Cerebellar nuclear complex (tissue), 1 donor: ENCODE measurements around the gene YWHAG.
"Not testable (repeated sequence)": the region's sequence is repeated elsewhere in the genome, so short reads cannot be mapped to it uniquely, and the experiment has no call there.

Experiments
- DNase-seq, 2 experiments: peaks; one replicate each; lab custom pipeline; 2025; lab: John Stamatoyannopoulos, UW

Gene YWHAG

DNA sequence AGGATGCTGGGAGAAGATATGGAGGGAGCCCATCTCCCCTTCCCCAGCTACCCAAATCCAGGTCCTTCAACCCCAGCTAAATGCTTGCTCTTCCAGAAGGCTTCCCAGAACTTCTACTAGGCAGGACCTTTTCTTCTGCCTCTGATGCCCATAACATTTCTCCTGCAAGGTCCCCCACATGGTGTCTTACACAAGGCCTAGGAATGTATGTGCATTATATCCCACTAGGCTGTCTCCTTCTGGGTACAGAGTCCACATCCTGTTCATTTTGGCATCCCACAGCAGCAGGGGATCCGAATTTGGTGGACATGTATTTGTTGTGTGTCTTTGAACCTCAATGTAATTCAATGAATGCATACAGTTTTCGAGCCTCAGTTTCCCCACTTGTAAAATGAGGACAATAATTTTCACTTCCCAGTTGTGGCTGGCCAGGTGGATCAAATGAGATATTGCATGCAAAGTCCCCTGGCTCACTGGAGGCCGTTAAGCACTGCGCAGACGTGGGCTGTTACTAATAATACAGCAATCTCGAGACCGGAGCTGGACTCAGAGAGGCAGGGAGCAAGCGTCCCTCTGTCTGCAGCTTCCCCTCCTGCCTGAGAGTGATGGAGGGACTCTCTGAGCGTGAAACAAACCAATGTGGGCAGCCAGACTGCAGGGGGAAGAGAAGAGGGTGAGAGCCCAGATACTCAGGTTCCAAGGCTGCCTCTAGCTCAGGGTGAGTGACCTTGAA lies 18.6 kb upstream of the YWHAG start:
- DNase-seq: no peak

- DNase-seq: no peak
These were observed 16.5 kb upstream of the YWHAG start for GRCh38 chr7:76375251-76375650.

DNA sequence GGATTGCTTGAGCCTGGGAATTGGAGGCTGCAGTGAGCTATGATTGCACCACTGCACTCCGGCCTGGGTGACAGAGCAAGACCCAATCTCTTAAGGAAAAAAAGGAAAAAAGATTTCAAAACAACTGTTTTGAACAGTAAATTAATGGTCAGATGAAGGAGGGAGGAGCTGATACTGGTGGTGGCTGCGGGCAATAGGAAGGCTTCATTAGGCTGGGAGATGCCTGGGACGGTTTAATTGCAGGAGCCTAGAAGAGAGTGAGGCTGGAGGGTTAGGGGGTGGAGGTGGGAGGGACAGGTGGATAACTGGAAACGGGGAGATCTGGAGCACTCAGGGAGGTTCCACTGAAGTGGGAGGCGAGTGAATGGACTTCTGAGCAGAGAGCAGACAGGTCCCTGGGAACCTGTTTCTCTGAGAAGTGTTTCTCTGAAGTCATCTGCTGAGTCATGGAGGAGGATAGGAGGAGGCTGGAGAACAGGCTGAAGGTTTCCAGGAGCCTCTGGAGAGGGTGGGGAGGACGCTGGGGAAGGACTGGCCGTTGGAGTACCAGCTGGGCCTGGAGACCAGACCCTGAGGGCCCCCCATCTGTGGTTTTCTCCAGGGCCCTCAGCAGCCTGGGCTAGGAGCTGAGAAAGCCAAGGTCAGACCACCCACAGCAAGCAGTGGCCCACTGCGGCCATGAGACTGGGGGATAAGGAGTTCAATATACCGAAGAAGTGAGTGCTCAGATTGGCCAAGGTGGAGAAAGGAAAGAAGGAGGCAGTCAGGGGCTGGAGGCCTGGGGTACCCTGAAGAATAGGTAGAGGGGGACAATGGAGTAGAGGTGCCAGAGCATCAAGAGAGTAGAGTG lies 14.4 kb upstream of the YWHAG start:
- DNase-seq: no peak

GRCh38 chr7:76371396-76371795 lies 12.6 kb upstream of the YWHAG start:
- no peak for DNase-seq

DNA sequence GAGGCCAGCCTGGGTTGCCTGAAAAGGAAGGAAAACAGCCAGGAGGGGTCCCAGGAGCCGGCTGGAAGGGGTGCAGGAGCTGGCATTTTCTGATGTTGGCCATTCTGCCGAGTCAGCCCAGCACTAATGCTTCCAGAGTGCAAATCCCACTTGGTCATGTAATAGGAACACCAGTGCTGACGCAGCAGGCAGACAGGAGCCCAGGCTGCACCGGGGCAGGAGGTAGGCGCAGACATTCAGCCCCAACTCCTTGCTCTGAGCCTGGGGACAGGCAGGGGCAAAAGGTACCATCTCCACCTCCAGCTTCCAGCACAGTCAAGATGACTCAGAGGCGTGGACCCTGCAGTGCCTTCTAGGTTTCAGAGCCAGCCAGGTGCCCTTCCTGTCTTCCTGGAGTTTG lies 10.2 kb upstream of the YWHAG start:
- no peak for DNase-seq

GRCh38 chr7:76368190-76368589 lies 9.4 kb upstream of the YWHAG start:
- DNase-seq: no peak

DNA sequence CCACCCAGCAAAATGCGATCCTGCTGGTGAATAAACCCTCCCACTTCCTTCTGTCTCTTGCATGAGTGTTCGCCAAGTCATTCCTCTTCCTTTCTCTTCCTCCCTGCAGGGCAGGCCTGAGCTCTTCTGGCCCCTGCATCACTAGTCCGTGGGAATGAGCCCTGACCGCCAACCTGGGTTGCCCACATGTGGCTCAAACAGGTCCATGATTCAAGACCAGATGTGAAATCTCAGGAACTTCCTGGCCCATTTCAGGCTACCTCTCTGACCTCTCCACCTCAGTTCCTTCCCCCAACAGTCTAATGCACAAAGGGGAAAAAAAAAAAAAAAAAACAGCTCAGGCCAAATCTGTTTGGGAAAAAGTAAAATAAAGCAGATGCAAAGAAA lies 5.4 kb upstream of the YWHAG start:
- DNase-seq: no peak

GRCh38 chr7:76363754-76364153 lies 5.0 kb upstream of the YWHAG start:
- DNase-seq: not testable (repeated sequence)

DNA sequence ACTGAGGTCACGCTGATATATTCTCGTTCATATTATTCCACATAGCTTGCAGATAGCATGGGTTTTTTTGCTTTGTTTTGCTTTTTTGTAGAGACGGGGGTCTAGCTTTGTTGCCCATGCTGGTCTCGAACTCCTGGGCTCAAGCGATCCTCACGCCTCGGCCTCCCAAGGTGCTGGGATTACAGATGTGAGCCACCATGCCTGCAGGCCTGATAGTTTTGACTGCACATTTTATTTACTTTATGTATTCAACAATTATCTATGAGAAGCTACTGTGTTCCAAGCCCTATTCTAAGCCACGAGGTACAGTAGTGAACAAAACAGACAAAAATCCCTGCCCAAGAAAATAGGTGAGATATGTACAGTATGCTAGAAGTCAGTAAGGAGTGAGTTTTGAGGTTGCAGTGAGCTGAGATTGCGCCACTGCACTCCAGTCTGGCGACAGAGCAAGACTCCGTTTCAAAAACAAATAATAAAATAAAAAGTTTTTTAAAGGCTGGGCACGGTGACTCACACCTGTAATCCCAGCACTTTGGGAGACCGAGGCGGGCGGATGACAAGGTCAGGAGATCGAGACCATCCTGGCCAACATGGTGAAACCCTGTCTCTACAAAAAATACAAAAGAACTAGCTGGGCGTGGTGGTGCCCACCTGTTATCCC lies 1.3 kb upstream of the YWHAG start:
- no peak for DNase-seq

DNA sequence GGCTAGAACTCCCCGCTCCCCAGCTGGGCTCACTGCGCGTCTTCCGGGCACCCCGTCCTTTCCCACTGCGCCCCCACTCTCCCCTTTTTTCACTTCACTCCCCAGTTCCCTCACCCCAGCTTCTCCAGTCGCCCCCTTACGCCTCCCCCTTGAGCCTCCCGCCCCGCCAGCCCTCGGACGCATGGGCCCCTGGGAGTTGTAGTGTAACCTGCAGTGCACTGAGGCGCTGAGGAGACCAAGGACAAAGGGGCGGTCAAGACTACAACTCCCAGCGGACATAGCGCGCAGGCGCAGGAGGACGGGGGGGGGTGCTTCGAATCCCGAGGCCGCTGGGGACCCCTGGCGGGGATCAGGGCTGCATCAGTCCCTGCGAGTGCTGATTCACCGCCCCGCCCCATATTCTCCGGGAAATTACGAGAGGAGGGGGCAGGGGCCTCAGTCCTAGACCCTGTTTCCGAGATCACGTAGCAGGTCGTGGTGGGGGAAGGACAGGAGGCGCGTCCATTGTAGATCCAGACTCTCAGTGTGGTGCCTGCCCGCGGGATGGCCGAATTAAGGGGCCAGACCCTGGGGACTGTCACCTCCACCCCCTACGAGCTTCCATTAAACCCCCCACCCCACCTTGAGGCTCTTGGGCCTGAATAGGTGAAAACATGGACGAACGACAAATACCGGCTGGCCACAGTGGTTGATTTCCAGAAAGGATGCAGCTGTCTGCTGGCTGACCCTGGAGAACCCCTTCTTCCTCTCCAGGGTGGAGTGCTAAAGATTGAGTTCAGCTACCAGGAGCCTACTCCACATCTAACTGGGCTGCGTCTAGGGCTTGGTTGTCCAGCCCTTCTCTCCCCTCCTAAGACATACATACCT lies 553 bp upstream of the YWHAG start:
- DNase-seq: peak; percentile 88 to 93

GRCh38 chr7:76358011-76358480 lies 745 bp downstream of the YWHAG start:
- no peak for DNase-seq

DNA sequence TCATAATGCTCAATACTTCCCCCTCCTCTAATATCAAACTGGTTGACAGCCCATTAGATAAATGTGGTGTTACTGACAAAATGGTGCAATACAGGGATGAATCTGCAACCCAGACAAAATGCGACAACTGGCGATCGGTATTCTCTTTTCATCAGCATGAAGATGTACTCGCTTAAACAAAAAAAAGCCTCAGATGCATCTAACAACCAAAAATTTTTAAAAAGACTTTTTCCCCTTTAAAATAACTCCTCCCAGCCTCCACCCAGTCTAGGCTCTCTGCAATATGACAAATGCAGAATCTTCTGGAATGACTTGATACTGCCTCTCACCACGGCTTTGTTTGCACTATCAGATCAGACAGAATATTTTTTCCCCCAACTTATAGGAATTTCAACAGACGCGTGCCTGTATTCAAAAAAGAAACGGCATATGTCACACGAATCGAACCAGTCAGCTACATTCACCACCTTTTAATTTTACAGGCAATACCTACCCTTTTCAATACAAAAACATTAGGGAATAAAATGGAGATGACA lies 1.2 kb downstream of the YWHAG start:
- DNase-seq: no peak

GRCh38 chr7:76356823-76357222 lies 2.0 kb downstream of the YWHAG start:
- no peak for DNase-seq

DNA sequence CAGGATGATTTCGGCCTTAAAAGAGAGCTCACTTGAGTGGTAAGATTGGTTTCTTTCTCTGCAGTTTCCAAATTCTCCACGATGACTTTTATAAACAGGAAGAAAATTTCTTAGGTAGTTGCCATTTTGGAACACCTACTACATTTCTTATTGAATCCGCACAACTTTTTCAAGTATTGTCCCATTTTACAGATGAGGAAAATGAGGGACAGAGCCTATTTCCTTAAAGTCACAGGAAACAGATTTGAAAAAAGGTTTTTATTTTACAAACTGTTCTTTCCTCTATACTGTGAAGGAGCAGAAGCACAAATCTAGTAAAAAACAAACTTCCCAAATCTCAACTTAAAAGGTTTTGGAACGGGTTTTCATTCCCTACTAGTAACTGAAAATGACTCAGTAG lies 2.7 kb downstream of the YWHAG start:
- DNase-seq: no peak

GRCh38 chr7:76354981-76355730 lies 3.6 kb downstream of the YWHAG start:
- no peak for DNase-seq

- DNase-seq: no peak
These were observed 4.3 kb downstream of the YWHAG start for GRCh38 chr7:76354516-76354915.

GRCh38 chr7:76353744-76354143 lies 5.0 kb downstream of the YWHAG start:
- DNase-seq: no peak

DNA sequence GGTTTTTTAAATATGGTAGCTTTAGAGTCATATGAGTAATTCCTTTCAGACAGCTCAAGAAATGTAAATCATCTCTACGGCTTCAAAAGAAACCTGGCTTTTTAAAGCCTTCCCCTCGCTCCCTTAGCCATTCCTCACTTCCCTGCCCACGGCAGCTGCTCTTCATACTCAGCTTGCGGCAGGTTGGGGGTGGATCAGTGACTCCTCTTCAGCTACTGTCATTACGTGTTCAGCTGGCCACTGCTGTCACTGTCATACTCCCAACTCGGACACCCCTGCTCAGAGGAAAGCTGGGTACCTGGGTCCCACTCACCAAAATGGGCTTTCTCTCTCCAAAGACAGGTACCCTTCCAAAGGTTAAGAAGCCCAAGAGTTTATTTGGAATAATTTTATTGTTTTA lies 6.6 kb downstream of the YWHAG start:
- no peak for DNase-seq

GRCh38 chr7:76351372-76351771 lies 7.4 kb downstream of the YWHAG start:
- no peak for DNase-seq

GRCh38 chr7:76349313-76349885 lies 9.4 kb downstream of the YWHAG start:
- DNase-seq: no peak
